Gastroesophageal sphincter (tissue), 4 donors: ENCODE results near the gene ZER1. TPM values are rescaled to one million over a fixed set of nuclear protein-coding genes. Genes with fewer than 3 reads are reported as not detected.

ENCODE experiments used
- ATAC-seq: fragments of 150-250 bp; one replicate; pipeline ENCODE4 v1.9.1; 2016; ENCODE audit warnings: mild to moderate bottlenecking, moderate library complexity
- H3K27ac ChIP-seq, 4 donors: fragments of 200-600 bp; sonication (generic) in 3 of 4; 1 replicate in 3 of 4; 2 replicates in 1 of 4; pipeline ENCODE4 v1.5.1; 2016 to 2019
- H3K27me3 ChIP-seq: fragments of 200-600 bp; sonication (generic); one replicate; pipeline ENCODE4 v1.5.1; 2019
- H3K36me3 ChIP-seq, 2 donors: fragments of 200-600 bp; sonication (generic); one replicate each; pipeline ENCODE4 v1.5.1; 2019; ENCODE audit warnings: control low read depth in 1 of 2
- H3K4me1 ChIP-seq, 3 donors: fragments of 200-600 bp; sonication (generic); 1 replicate in 2 of 3; 2 replicates in 1 of 3; pipeline ENCODE4 v1.5.1; 2016 to 2019; ENCODE audit warnings: control low read depth in 2 of 3
- H3K4me3 ChIP-seq, 2 donors: fragments of 200-600 bp; sonication (generic); one replicate each; pipeline ENCODE4 v1.5.1; 2019; ENCODE audit warnings: mild to moderate bottlenecking in 1 of 2, moderate library complexity in 1 of 2
- H3K9me3 ChIP-seq, 3 donors: fragments of 200-600 bp; sonication (generic); one replicate each; pipeline ENCODE4 v1.5.1; 2017 to 2019; ENCODE audit warnings: control low read depth in 2 of 3
- EP300 ChIP-seq: sonication (generic); formaldehyde crosslinking; IDR thresholded peaks from one replicate; pipeline ENCODE4 v1.6.1; 2017; ENCODE audit warnings: antibody characterized with exemption, mild to moderate bottlenecking
- POLR2A ChIP-seq, 2 donors: fragments of 450-650 bp; IDR thresholded peaks; one replicate each; pipeline ENCODE4 v1.6.1; 2017; ENCODE audit warnings: antibody characterized with exemption in 2 of 2, mild to moderate bottlenecking in 2 of 2, moderate library complexity in 1 of 2
- POLR2AphosphoS5 ChIP-seq: sonication (generic); formaldehyde crosslinking; IDR thresholded peaks from one replicate; pipeline ENCODE4 v1.6.1; 2017; ENCODE audit warnings: antibody characterized with exemption
- WGBS, 2 donors: methylation state at CpG; one replicate each; pipeline ENCODE4 v1.1.5; 2018; ENCODE audit warnings: low coverage in 1 of 2; 5-methylcytosine and 5-hydroxymethylcytosine counted together
- total RNA-seq, 4 donors: library from RNA; depleted of rRNA; stranded (reverse); fragments of >200 nt; gene quantifications; one replicate each; pipeline ENCODE4 v1.1.0, GENCODE V29; 2016
- TF ChIP-seq, protein P1 (sequence below), 4 experiments: fragments of 200-600 bp in 2 of 4; fragments of 450-650 bp in 2 of 4; sonication (generic) in 1 of 4; IDR thresholded peaks; one replicate each; pipeline ENCODE4 v1.5.1; 2017 to 2019; ENCODE audit warnings: antibody characterized with exemption in 4 of 4, mild to moderate bottlenecking in 2 of 4, moderate library complexity in 2 of 4

The ZER1 gene
- total RNA-seq, result 100 to 1,000 TPM in 1 of 4 donors, 10 to 100 TPM in 3; 55.1 to 104 (median 60.2) TPM

DNA sequence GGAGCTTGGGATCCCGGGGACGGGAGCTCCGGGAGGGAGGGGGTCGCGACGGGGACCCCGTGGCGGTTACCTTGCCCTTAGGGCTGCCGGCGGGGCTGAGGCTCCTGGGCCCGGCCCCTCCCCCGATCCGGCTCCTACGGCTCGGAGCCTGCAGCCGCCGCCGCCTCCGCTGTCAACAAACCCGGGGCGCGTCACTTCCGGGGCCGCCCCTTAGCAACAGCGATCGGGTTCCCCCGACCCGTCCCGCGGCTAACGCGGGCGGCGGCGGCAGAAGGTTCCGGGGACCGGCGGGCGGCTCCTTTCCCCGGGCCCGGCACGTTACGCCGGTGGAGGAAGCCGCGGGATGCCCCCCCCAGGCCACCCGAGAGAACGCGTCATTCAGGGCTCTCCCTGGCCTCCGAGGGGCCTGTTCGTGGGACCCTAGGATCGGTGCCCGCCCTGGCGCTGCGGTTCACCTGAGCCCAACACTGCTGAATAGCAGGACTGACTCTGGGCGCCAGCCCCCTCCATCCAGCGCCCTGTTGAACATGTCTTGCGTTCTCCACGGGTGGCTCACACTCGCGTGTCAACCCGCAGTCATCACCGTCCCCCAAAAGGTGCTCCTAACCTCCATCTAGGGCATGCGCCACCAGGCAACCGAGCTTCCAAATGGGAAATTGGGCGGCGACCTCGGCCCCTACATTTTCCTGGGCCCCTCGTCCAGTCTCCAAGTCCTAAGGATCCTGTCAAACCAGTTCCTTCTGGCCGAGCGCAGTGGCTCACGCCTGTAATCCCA is at the start of gene ZER1:
TSS of gene ZER1 (minus strand) at position 183 of the 775 bp plus-strand sequence. CDS start 16,362 bp downstream, outside the sequence.
- peak within 1 kb of the TSS; percentile 51 to 80 for H3K4me3 ChIP-seq
- peaks cover 0 to 39% (median 11%) of the 10 kb centered on the region in 3 donors for H3K4me1 ChIP-seq
- no peaks in the 10 kb centered on the region for H3K9me3 ChIP-seq
- TF ChIP-seq, protein P1, sequence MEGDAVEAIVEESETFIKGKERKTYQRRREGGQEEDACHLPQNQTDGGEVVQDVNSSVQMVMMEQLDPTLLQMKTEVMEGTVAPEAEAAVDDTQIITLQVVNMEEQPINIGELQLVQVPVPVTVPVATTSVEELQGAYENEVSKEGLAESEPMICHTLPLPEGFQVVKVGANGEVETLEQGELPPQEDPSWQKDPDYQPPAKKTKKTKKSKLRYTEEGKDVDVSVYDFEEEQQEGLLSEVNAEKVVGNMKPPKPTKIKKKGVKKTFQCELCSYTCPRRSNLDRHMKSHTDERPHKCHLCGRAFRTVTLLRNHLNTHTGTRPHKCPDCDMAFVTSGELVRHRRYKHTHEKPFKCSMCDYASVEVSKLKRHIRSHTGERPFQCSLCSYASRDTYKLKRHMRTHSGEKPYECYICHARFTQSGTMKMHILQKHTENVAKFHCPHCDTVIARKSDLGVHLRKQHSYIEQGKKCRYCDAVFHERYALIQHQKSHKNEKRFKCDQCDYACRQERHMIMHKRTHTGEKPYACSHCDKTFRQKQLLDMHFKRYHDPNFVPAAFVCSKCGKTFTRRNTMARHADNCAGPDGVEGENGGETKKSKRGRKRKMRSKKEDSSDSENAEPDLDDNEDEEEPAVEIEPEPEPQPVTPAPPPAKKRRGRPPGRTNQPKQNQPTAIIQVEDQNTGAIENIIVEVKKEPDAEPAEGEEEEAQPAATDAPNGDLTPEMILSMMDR (IDR thresholded peaks at IDR 0.05), result peak in 1 of 4 experiments; percentile 2
- TF ChIP-seq POLR2AphosphoS5 (peak; percentile 79), POLR2A (IDR thresholded peaks at IDR 0.05) (peak; percentile 72 to 81), EP300 (no peak)
- peaks cover 0 to 13% of the 10 kb centered on the region in 2 donors for H3K36me3 ChIP-seq
- no peaks in the 10 kb centered on the region for H3K27me3 ChIP-seq
- peak; percentile 99 for ATAC-seq
- H3K27ac ChIP-seq, result peak within 1 kb of the TSS; percentile 79 to 96 (median 93)
- no CpG with 5 or more reads among the region's 72 CpGs for WGBS, 2 donors

DNA sequence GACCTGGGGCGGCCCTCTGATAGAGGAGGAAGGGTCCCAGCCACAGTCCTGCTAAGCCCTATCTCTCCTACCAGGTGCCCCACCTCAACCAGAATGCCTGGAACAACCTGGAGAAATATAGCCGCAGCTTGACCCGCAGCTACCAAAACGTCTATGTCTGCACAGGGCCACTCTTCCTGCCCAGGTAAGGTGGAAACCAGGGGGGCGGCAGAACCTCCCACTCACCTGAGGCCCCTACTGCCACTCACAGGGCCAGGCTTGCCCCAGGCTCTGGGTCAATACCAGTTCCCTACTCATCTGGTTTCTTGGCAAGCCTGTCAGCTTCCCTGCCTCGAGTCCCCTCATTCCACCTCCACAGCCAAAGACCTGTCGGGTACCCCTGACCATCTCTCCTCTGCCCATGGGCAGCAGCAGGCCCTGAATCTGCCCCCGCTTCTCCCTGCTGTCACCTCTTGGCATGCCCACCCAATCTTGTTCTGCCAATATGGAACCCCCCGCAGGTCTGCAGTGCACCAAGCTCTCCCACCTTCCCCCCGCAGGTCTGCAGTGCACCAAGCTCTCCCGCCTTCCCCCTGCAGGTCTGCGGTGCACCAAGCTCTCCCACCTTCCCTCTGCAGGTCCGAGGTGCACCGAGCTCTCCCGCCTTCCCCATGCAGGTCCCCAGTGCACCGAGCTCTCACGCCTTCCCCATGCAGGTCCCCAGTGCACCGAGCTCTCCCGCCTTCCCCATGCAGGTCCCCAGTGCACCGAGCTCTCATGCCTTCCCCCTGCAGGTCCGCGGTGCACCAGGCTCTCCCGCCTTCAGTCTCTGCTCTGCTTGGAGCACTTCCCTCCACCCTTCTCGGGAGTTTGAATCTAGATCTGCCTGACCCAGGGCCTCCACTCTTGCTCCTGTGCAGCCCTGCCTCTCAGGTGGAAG is 49.2 kb upstream of the ZER1 start:
- TF ChIP-seq, protein P1 (IDR thresholded peaks at IDR 0.05), result no peak
- TF ChIP-seq POLR2AphosphoS5 (no peak), POLR2A (IDR thresholded peaks at IDR 0.05) (no peak), EP300 (no peak)
- 87 to 95% methylated on average over 4 to 15 of the region's 24 CpGs for WGBS, 2 donors
- Histone ChIP-seq H3K4me3 (no peak overlapping the region), H3K36me3 (peaks cover 0 to 55% of the 10 kb centered on the region in 2 donors), H3K4me1 (peaks cover 0 to 21% (median 11%) of the 10 kb centered on the region in 3 donors), H3K9me3 (no peaks in the 10 kb centered on the region), H3K27me3 (no peaks in the 10 kb centered on the region), H3K27ac (peak overlapping the region in 1 of 4 donors; percentile 92)
- ATAC-seq, result no peak

DNA sequence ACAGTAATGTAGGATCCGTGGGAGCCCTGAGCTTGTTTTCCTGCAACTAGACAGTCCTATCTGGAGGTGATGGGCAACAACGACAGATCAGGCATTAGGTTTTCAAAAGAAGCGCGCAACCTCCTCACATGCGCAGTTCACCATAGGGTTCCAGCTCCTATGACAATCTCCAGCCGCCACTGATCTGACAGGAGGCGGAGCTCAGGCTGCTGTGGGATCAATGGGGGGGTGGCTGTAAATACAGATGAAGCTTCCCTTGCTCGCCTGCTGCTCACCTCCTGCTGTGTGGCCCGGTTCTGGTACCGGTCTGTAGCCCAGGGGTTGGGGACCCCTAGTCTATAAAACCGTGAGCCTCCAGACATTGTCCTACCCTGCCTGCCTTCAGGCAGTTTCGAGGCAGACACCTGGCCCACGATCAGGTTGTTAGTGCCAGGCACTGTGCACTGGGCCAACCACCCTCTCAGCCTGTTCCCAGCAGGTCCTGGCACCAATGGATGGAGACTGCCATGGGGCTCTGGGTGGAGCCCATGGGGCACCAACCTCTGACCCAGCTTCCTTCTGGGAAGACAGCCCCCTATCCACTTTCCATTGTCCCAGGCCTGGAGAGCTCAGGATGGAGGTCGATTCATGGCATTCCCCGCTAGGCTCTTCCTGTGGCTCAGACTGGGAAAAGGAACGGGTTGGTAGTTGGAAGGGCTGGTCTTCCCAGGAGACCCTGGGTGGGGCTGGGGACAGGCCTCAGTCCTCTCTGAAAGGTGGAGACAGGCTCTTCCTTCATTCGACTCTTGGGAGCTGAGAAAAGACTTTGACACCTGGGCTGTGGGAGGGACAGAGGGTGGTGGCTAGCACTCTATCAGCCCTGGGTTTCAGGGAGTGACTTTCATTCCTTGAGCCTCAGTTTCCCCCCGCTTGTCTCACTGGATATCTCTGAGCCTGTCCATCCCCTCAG is 48.3 kb upstream of the ZER1 start:
- no peaks in the 10 kb centered on the region for H3K9me3 ChIP-seq
- TF ChIP-seq POLR2A (IDR thresholded peaks at IDR 0.05) (no peak), POLR2AphosphoS5 (peak; percentile 58), EP300 (no peak)
- TF ChIP-seq, protein P1 (IDR thresholded peaks at IDR 0.05), result no peak
- ATAC-seq, result no peak
- H3K4me3 ChIP-seq, result peak overlapping the region in 1 of 2 donors; percentile 83
- peak overlapping the region in 3 of 4 donors; percentile 34 to 92 (median 53) for H3K27ac ChIP-seq
- 33 to 50% methylated on average over 2 to 5 of the region's 18 CpGs for WGBS, 2 donors
- peaks cover 0 to 46% of the 10 kb centered on the region in 2 donors for H3K36me3 ChIP-seq
- no peaks in the 10 kb centered on the region for H3K27me3 ChIP-seq
- peaks cover 0 to 21% (median 11%) of the 10 kb centered on the region in 3 donors for H3K4me1 ChIP-seq
